Suprapubic skin (tissue), 4 donors: ENCODE results near the gene CHST9. TPM values are rescaled to one million over a fixed set of nuclear protein-coding genes. Genes with fewer than 3 reads are reported as not detected.
A peak's percentile ranks its signal among the peaks of the same experiment; 100 is the strongest.

Experiments
- DNase-seq, 2 donors: peaks; one replicate each; pipeline ENCODE4 v3.0.0-alpha.2; 2019; ENCODE audit warnings: low spot score in 2 of 2
- H3K27ac ChIP-seq: fragments of 200-600 bp; sonication (generic); one replicate; pipeline ENCODE4 v1.5.1; 2019
- H3K27me3 ChIP-seq: fragments of 200-600 bp; sonication (generic); one replicate; pipeline ENCODE4 v1.5.1; 2019
- H3K36me3 ChIP-seq: fragments of 200-600 bp; sonication (generic); one replicate; pipeline ENCODE4 v1.5.1; 2019
- H3K4me1 ChIP-seq: fragments of 200-600 bp; sonication (generic); one replicate; pipeline ENCODE4 v1.5.1; 2019
- H3K4me3 ChIP-seq: fragments of 200-600 bp; sonication (generic); one replicate; pipeline ENCODE4 v1.5.1; 2019; ENCODE audit warnings: mild to moderate bottlenecking
- H3K9me3 ChIP-seq: fragments of 200-600 bp; sonication (generic); one replicate; pipeline ENCODE4 v1.5.1; 2019
- CTCF ChIP-seq, 2 donors: fragments of 200-600 bp in 1 of 2; fragments of 450-650 bp in 1 of 2; sonication (generic) in 1 of 2; IDR thresholded peaks; one replicate each; pipeline ENCODE4 v1.5.1; 2016 to 2019; ENCODE audit warnings: antibody characterized with exemption in 2 of 2, mild to moderate bottlenecking in 1 of 2, moderate library complexity in 1 of 2
- EP300 ChIP-seq: sonication (generic); formaldehyde crosslinking; IDR thresholded peaks from one replicate; pipeline ENCODE4 v1.6.1; 2017; ENCODE audit warnings: antibody characterized with exemption
- POLR2A ChIP-seq, 2 donors: fragments of 450-650 bp; IDR thresholded peaks; one replicate each; pipeline ENCODE4 v1.6.1; 2017; ENCODE audit warnings: antibody characterized with exemption in 2 of 2, mild to moderate bottlenecking in 2 of 2, moderate library complexity in 2 of 2
- POLR2AphosphoS5 ChIP-seq, 3 donors: sonication (generic); formaldehyde crosslinking; IDR thresholded peaks; one replicate each; pipeline ENCODE4 v1.6.1; 2017; ENCODE audit warnings: antibody characterized with exemption in 3 of 3
- WGBS: methylation state at CpG from one replicate; pipeline ENCODE4 v1.1.5; 2018; 5-methylcytosine and 5-hydroxymethylcytosine counted together
- total RNA-seq, 4 donors: library from RNA; depleted of rRNA; stranded (reverse); fragments of >200 nt; gene quantifications; one replicate each; pipeline ENCODE4 v1.1.0, GENCODE V29; 2016

CHST9 gene
- total RNA-seq, 4 donors from 2014 or later = 0.08 to 2.0 (median 0.33) TPM

GRCh38 chr18:27184115-27185024 lies 738 bp downstream of the CHST9 start:
- WGBS = 9% methylated on average over 24 of the region's 33 CpGs
- Histone ChIP-seq H3K27ac (no peak overlapping the region), H3K9me3 (no peaks in the 10 kb centered on the region), H3K36me3 (no peaks in the 10 kb centered on the region), H3K27me3 (peaks cover 19% of the 10 kb centered on the region), H3K4me1 (peaks cover 11% of the 10 kb centered on the region), H3K4me3 (peak overlapping the region; percentile 50)
- no peak for DNase-seq
- TF ChIP-seq CTCF (IDR thresholded peaks at IDR 0.05) (no peak), POLR2A (IDR thresholded peaks at IDR 0.05) (no peak), POLR2AphosphoS5 (IDR thresholded peaks at IDR 0.05) (no peak)

- TF ChIP-seq POLR2AphosphoS5 (IDR thresholded peaks at IDR 0.05) = no peak
- TF ChIP-seq EP300 = no peak
- no peak overlapping the region for H3K4me3 ChIP-seq
- H3K27ac ChIP-seq = no peak overlapping the region
- no peak for DNase-seq
- no peaks in the 10 kb centered on the region for H3K36me3 ChIP-seq
- WGBS = 47% methylated on average over 1 of the region's 1 CpG
- peaks cover 11% of the 10 kb centered on the region for H3K4me1 ChIP-seq
- peaks cover 19% of the 10 kb centered on the region for H3K27me3 ChIP-seq
- H3K9me3 ChIP-seq = no peaks in the 10 kb centered on the region
These were observed 3.4 kb downstream of the CHST9 start for GRCh38 chr18:27181726-27182125.

GRCh38 chr18:27178424-27178823 lies 6.7 kb downstream of the CHST9 start:
- H3K27ac ChIP-seq = no peak overlapping the region
- H3K36me3 ChIP-seq = no peaks in the 10 kb centered on the region
- DNase-seq = no peak
- H3K27me3 ChIP-seq = peaks cover 4% of the 10 kb centered on the region
- TF ChIP-seq POLR2AphosphoS5 (IDR thresholded peaks at IDR 0.05) (no peak), CTCF (IDR thresholded peaks at IDR 0.05) (no peak), EP300 (no peak), POLR2A (IDR thresholded peaks at IDR 0.05) (no peak)
- H3K9me3 ChIP-seq = no peaks in the 10 kb centered on the region
- H3K4me1 ChIP-seq = no peaks in the 10 kb centered on the region
- H3K4me3 ChIP-seq = no peak overlapping the region

DNA sequence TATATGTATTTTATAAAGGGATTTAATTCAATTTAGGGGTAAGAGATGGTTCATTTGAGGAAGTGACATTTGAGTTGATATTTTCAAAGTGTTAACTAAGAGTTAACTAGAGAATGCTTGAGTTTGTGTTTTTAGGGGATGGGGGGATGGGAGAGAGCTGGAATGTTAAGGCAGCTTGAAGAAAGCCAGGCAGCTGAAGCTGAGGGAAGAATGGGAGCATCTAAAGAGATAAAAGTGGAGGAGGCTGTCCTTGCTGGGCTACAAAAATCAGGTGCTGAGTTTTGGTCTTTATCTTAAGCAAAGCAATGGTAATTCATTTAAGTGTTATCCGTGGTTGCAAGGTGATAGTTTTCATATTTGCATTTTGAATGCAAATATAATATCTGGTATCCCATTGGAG lies 9.2 kb downstream of the CHST9 start:
- no peak overlapping the region for H3K4me3 ChIP-seq
- 32% methylated on average over 1 of the region's 1 CpG for WGBS

GRCh38 chr18:27175245-27175644 lies 9.9 kb downstream of the CHST9 start:
- TF ChIP-seq POLR2AphosphoS5 (IDR thresholded peaks at IDR 0.05) = no peak
- Histone ChIP-seq H3K4me1 (no peaks in the 10 kb centered on the region), H3K27me3 (no peaks in the 10 kb centered on the region), H3K4me3 (no peak overlapping the region), H3K36me3 (no peaks in the 10 kb centered on the region), H3K9me3 (no peaks in the 10 kb centered on the region), H3K27ac (no peak overlapping the region)
- no peak for DNase-seq
- 55% methylated on average over 2 of the region's 2 CpGs for WGBS

More for the DNA sequence above, 9.2 kb downstream of the CHST9 start:
- Histone ChIP-seq H3K36me3 (no peaks in the 10 kb centered on the region), H3K9me3 (no peaks in the 10 kb centered on the region), H3K4me1 (no peaks in the 10 kb centered on the region), H3K27me3 (no peaks in the 10 kb centered on the region), H3K27ac (no peak overlapping the region)
- no peak for DNase-seq
- no peak for TF ChIP-seq POLR2AphosphoS5 (IDR thresholded peaks at IDR 0.05)
- no peak for TF ChIP-seq CTCF (IDR thresholded peaks at IDR 0.05)
- no peak for TF ChIP-seq EP300
- TF ChIP-seq POLR2A (IDR thresholded peaks at IDR 0.05) = no peak

- no peaks in the 10 kb centered on the region for H3K36me3 ChIP-seq
- WGBS = 44% methylated on average over 1 of the region's 1 CpG
- TF ChIP-seq POLR2A (IDR thresholded peaks at IDR 0.05) (no peak), CTCF (IDR thresholded peaks at IDR 0.05) (no peak), POLR2AphosphoS5 (IDR thresholded peaks at IDR 0.05) (no peak), EP300 (no peak)
These were observed 13.1 kb downstream of the CHST9 start for GRCh38 chr18:27171993-27172392.

More at GRCh38 chr18:27171993-27172392, 13.1 kb downstream of the CHST9 start:
- no peak overlapping the region for H3K27ac ChIP-seq
- no peak for DNase-seq
- H3K27me3 ChIP-seq = no peaks in the 10 kb centered on the region
- H3K4me3 ChIP-seq = no peak overlapping the region
- no peaks in the 10 kb centered on the region for H3K4me1 ChIP-seq
- no peaks in the 10 kb centered on the region for H3K9me3 ChIP-seq
